ENCODE measurements around the gene SLC39A11. TPM values are rescaled to one million over a fixed set of nuclear protein-coding genes. Genes with fewer than 3 reads are reported as not detected.

The SLC39A11 gene
- total and polyA plus RNA-seq, 2 of the 13 experiments (the other 11 are each of a cell fraction or from before 2014, with no cell fraction given), result 17.2 to 31.5 TPM

- TF ChIP-seq ZXDC (CRISPR knock-in tag; IDR thresholded peaks at IDR 0.05), result no peak
- TF ChIP-seq ZBTB20 (CRISPR knock-in tag; IDR thresholded peaks at IDR 0.05; ENCODE audit: borderline replicate concordance, low read depth), result peak; percentile 83; the same call in 1 of the 2 replicates
- TF ChIP-seq ZNF543 (CRISPR knock-in tag; IDR thresholded peaks at IDR 0.05), result peak; percentile 68; the same call in 1 of the 2 replicates
- peak; percentile 74; the same call in 1 of the 2 replicates for TF ChIP-seq ZMYM3 (CRISPR knock-in tag; IDR thresholded peaks at IDR 0.05)
- no peak for TF ChIP-seq SNAI1 (CRISPR knock-in tag; IDR thresholded peaks at IDR 0.05; ENCODE audit: borderline replicate concordance)
- TF ChIP-seq SYNCRIP (IDR thresholded peaks at IDR 0.05; ENCODE audit: insufficient read depth, low read depth, low read length), result no peak
- TF ChIP-seq ZNF780A (CRISPR knock-in tag; IDR thresholded peaks at IDR 0.05), result no peak
- TF ChIP-seq, protein P1, sequence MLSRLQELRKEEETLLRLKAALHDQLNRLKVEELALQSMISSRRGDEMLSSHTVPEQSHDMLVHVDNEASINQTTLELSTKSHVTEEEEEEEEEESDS (CRISPR knock-in tag; IDR thresholded peaks at IDR 0.05; ENCODE audit: borderline replicate concordance), result no peak
- peak; percentile 16 for TF ChIP-seq SKI (IDR thresholded peaks at IDR 0.05; ENCODE audit: partially characterized antibody)
- TF ChIP-seq ZKSCAN5 (CRISPR knock-in tag; IDR thresholded peaks at IDR 0.05), result no peak
- peak; percentile 87 for TF ChIP-seq MEIS1 (CRISPR knock-in tag; IDR thresholded peaks at IDR 0.05; ENCODE audit: borderline replicate concordance)
- TF ChIP-seq, protein P2, sequence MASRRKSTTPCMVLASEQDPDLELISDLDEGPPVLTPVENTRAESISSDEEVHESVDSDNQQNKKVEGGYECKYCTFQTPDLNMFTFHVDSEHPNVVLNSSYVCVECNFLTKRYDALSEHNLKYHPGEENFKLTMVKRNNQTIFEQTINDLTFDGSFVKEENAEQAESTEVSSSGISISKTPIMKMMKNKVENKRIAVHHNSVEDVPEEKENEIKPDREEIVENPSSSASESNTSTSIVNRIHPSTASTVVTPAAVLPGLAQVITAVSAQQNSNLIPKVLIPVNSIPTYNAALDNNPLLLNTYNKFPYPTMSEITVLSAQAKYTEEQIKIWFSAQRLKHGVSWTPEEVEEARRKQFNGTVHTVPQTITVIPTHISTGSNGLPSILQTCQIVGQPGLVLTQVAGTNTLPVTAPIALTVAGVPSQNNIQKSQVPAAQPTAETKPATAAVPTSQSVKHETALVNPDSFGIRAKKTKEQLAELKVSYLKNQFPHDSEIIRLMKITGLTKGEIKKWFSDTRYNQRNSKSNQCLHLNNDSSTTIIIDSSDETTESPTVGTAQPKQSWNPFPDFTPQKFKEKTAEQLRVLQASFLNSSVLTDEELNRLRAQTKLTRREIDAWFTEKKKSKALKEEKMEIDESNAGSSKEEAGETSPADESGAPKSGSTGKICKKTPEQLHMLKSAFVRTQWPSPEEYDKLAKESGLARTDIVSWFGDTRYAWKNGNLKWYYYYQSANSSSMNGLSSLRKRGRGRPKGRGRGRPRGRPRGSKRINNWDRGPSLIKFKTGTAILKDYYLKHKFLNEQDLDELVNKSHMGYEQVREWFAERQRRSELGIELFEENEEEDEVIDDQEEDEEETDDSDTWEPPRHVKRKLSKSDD (CRISPR knock-in tag; IDR thresholded peaks at IDR 0.05; ENCODE audit: low read depth), result no peak
- no peak for TF ChIP-seq ZNF33B (CRISPR knock-in tag; IDR thresholded peaks at IDR 0.05)
- TF ChIP-seq YEATS2 (CRISPR knock-in tag; IDR thresholded peaks at IDR 0.05; ENCODE audit: borderline replicate concordance), result no peak
- TF ChIP-seq AKNA (CRISPR knock-in tag; IDR thresholded peaks at IDR 0.05; ENCODE audit: borderline replicate concordance), result no peak
- TF ChIP-seq THYN1 (CRISPR knock-in tag; IDR thresholded peaks at IDR 0.05; ENCODE audit: borderline replicate concordance, low read depth), result 0 out of 2 replicates have a peak, but pooled peaks have one; percentile 60
Observed at GRCh38 chr17:73090396-73091202, 1.9 kb downstream of the SLC39A11 start (continued).

Measured in HepG2 (cell line).